ENCODE measurements around the gene HOOK2. TPM values are rescaled to one million over a fixed set of nuclear protein-coding genes. Genes with fewer than 3 reads are reported as not detected.
A peak's percentile ranks its signal among the peaks of the same experiment; 100 is the strongest.

HOOK2 gene
- total and polyA plus RNA-seq, 2 of the 8 experiments (the other 6 are each of a cell fraction or from before 2014, with no cell fraction given), result 23.8 to 63.2 TPM

- TF ChIP-seq USF2 (IDR thresholded peaks at IDR 0.05; ENCODE audit: low read length) (peak; percentile 99), POLR2AphosphoS5 (IDR thresholded peaks at IDR 0.05; ENCODE audit: low read depth, low read length) (peak; percentile 87), TAF1 (IDR thresholded peaks at IDR 0.05; ENCODE audit: low read depth, low read length) (peak; percentile 91), SP1 (IDR thresholded peaks at IDR 0.05; ENCODE audit: low read depth, low read length) (peak; percentile 73), RFX5 (IDR thresholded peaks at IDR 0.05; ENCODE audit: borderline replicate concordance, low read depth, low read length) (no peak), E2F6 (IDR thresholded peaks at IDR 0.05) (peak; percentile 52; the same call in 1 of the 2 replicates), SAP30 (IDR thresholded peaks at IDR 0.05; ENCODE audit: insufficient read depth, insufficient replicate concordance, low read length) (peak; percentile 59), SP2 (IDR thresholded peaks at IDR 0.05; ENCODE audit: low read length) (peak; percentile 92), HDAC2 (IDR thresholded peaks at IDR 0.05; ENCODE audit: borderline replicate concordance in 1 of 2, low read depth in 2 of 2, low read length in 2 of 2) (no peak; a peak in 1 of 4 replicates), CREB1 (IDR thresholded peaks at IDR 0.05) (no peak), EP300 (IDR thresholded peaks at IDR 0.05; ENCODE audit: borderline replicate concordance in 1 of 2, low read depth in 2 of 2, low read length in 2 of 2) (no peak), SIRT6 (IDR thresholded peaks at IDR 0.05; ENCODE audit: low read length) (no peak), SP4 (IDR thresholded peaks at IDR 0.05; ENCODE audit: low read length) (peak; percentile 77), RAD21 (IDR thresholded peaks at IDR 0.05 in 1 of 2, conservative IDR thresholded peaks at IDR 0.05 in 1 of 2; ENCODE audit: low read depth in 2 of 2, low read length in 2 of 2) (no peak), ATF3 (IDR thresholded peaks at IDR 0.05; ENCODE audit: insufficient read depth, low read depth, low read length) (peak; percentile 93), CHD2 (IDR thresholded peaks at IDR 0.05; ENCODE audit: low read length) (no peak), MAFK (IDR thresholded peaks at IDR 0.05; ENCODE audit: low read depth, low read length) (peak; percentile 38; the same call in 1 of the 2 replicates), CTCF (IDR thresholded peaks at IDR 0.05; ENCODE audit: control extremely low read depth in 1 of 3, insufficient read depth in 1 of 3, low read depth in 1 of 3, low read length in 3 of 3) (no peak)
Observed at GRCh38 chr19:12722566-12723380, 52.6 kb downstream of the HOOK2 start (continued).
